HG03460 (cell line): Measurements from ENCODE around the gene OR56B1.
"Not testable (repeated sequence)": the region's sequence is repeated elsewhere in the genome, so short reads cannot be mapped to it uniquely, and the experiment has no call there.

Source experiments
- ATAC-seq: cut with Tn5 transposase; IDR thresholded peaks from one replicate; pipeline ENCODE4 v1.9.1; 2021; ENCODE audit not compliant: unreplicated experiment

OR56B1 gene

GRCh38 chr11:5736396-5736795, at the start of gene OR56B1:
OR56B1 (plus strand) TSS chr11:5736448; CDS start chr11:5736517, 69 bp downstream.
- no peak for ATAC-seq

- ATAC-seq: no peak
These were observed 47.8 kb upstream of the OR56B1 start for GRCh38 chr11:5688482-5688881.

- ATAC-seq: peak; percentile 70
These were observed 46.7 kb upstream of the OR56B1 start, which contains the start of gene TRIM22 for GRCh38 chr11:5689551-5689983. TRIM22 (plus strand) TSS chr11:5689790; CDS start chr11:5696233, 6,443 bp downstream.

- ATAC-seq: no peak
These were observed 46.0 kb upstream of the OR56B1 start for GRCh38 chr11:5690216-5690615.

GRCh38 chr11:5690736-5691135, 45.5 kb upstream of the OR56B1 start:
- ATAC-seq: no peak

- ATAC-seq: not testable (repeated sequence)
These were observed 44.8 kb upstream of the OR56B1 start for GRCh38 chr11:5691238-5691963.

- ATAC-seq: no peak
These were observed 44.3 kb upstream of the OR56B1 start for GRCh38 chr11:5691964-5692361.

- ATAC-seq: no peak
These were observed 41.6 kb upstream of the OR56B1 start for GRCh38 chr11:5694642-5695041.

- ATAC-seq: no peak
These were observed 40.7 kb upstream of the OR56B1 start for GRCh38 chr11:5695580-5695979.

GRCh38 chr11:5696210-5696609, 40.0 kb upstream of the OR56B1 start:
- ATAC-seq: no peak

GRCh38 chr11:5698281-5698680, 38.0 kb upstream of the OR56B1 start:
- no peak for ATAC-seq

GRCh38 chr11:5700421-5701054, 35.7 kb upstream of the OR56B1 start:
- no peak for ATAC-seq

GRCh38 chr11:5701055-5701577, 35.1 kb upstream of the OR56B1 start:
- no peak for ATAC-seq

GRCh38 chr11:5703741-5704536, 32.3 kb upstream of the OR56B1 start:
- ATAC-seq: peak; percentile 77

GRCh38 chr11:5705688-5706087, 30.6 kb upstream of the OR56B1 start:
- ATAC-seq: no peak

- ATAC-seq: no peak
These were observed 23.7 kb upstream of the OR56B1 start for GRCh38 chr11:5712507-5712906.

- no peak for ATAC-seq
These were observed 22.6 kb upstream of the OR56B1 start for GRCh38 chr11:5713695-5714094.

- ATAC-seq: not testable (repeated sequence)
These were observed 19.7 kb upstream of the OR56B1 start for GRCh38 chr11:5716518-5716917.

- ATAC-seq: no peak
These were observed 16.3 kb upstream of the OR56B1 start for GRCh38 chr11:5719703-5720495.

GRCh38 chr11:5722622-5723021, 13.6 kb upstream of the OR56B1 start:
- ATAC-seq: no peak

- no peak for ATAC-seq
These were observed 9.9 kb upstream of the OR56B1 start for GRCh38 chr11:5726351-5726750.
